Measurements from ENCODE around the gene WFDC6. TPM values are rescaled to one million over a fixed set of nuclear protein-coding genes. Genes with fewer than 3 reads are reported as not detected.

The WFDC6 gene
- polyA plus RNA-seq, 2 of the 4 experiments (the other 2 are of a cell fraction) = not detected

DNA sequence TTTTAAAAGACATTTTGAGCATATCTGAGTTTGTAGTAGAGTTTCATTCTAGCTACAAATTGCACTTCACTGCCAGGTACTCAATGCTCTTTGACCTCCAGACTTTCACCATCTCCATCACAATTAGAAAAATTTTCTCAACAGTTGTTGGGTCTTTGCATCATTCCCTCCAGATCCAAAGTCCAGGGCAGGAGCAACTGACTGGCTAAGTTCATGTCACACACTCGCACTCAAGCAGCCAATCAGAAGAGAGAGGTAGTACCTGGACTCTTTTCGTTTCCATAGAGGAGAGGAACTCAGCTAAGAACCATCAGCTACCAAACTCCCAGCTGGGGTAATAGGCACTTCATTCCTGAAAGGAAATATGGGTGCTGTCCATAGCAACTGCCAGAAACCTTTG is 32.9 kb downstream of the WFDC6 start:
- ATAC-seq (no peak), FAIRE-seq (no peak), DNase-seq (ENCODE audit: low read depth in 1 of 2, low spot score in 1 of 2) (no peak)
- Histone ChIP-seq H3K9me3 (no peaks in the 10 kb centered on the region), H3K4me3 (no peak overlapping the region), H3K4me1 (no peaks in the 10 kb centered on the region), H3K4me2 (no peak overlapping the region), H3K27ac (no peak overlapping the region)
- no peak for TF ChIP-seq MAZ (IDR thresholded peaks at IDR 0.05; ENCODE audit: borderline replicate concordance, low read depth, low read length)
- TF ChIP-seq SMC3 (IDR thresholded peaks at IDR 0.05) = no peak
- TF ChIP-seq, protein P1, sequence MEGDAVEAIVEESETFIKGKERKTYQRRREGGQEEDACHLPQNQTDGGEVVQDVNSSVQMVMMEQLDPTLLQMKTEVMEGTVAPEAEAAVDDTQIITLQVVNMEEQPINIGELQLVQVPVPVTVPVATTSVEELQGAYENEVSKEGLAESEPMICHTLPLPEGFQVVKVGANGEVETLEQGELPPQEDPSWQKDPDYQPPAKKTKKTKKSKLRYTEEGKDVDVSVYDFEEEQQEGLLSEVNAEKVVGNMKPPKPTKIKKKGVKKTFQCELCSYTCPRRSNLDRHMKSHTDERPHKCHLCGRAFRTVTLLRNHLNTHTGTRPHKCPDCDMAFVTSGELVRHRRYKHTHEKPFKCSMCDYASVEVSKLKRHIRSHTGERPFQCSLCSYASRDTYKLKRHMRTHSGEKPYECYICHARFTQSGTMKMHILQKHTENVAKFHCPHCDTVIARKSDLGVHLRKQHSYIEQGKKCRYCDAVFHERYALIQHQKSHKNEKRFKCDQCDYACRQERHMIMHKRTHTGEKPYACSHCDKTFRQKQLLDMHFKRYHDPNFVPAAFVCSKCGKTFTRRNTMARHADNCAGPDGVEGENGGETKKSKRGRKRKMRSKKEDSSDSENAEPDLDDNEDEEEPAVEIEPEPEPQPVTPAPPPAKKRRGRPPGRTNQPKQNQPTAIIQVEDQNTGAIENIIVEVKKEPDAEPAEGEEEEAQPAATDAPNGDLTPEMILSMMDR (IDR thresholded peaks at IDR 0.05) = no peak
- no peak for TF ChIP-seq HDAC2 (IDR thresholded peaks at IDR 0.05)
- no peak for TF ChIP-seq EHF (CRISPR knock-in tag; IDR thresholded peaks at IDR 0.05)
- TF ChIP-seq PHF8 (IDR thresholded peaks at IDR 0.05; ENCODE audit: borderline replicate concordance, low read depth) = no peak
- no peak for TF ChIP-seq TP53 (CRISPR knock-in tag; IDR thresholded peaks at IDR 0.05)
- no peak for TF ChIP-seq NPAS2 (CRISPR knock-in tag; IDR thresholded peaks at IDR 0.05; ENCODE audit: borderline replicate concordance)
- 21% methylated on average over 2 of the region's 2 CpGs for WGBS (ENCODE audit: missing lambda C conversion rate)
- ChIA-PET CTCF (interaction anchor here (1.6 kb wide), 1 partner anchor 11 kb away, joined by 4 read pairs; no protein-coding TSS in a partner anchor), POLR2A (no interaction called here)

DNA sequence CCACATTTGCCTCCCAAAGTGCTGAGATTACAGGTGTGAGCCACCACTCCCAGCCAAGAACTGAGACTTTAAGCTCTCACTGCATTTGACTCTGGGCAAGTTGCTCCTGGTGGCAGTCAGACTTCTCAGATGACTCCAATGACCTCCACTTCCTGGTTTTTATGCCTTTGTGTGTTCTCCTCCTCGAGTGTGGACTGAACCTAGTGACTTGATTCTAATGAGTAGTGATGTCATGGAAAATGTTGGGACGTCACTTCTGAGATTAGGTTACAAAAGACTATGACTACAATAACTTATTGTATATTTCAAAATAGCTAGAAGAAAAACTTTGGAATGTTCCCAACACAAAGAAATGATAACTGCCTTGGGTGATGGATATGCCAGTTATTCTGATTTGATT is 35.9 kb downstream of the WFDC6 start:
- POLR2A ChIA-PET = no interaction called here

More for the DNA sequence above, 35.9 kb downstream of the WFDC6 start:
- TF ChIP-seq EHMT2 (IDR thresholded peaks at IDR 0.05; ENCODE audit: low read depth) (no peak), NPAS2 (CRISPR knock-in tag; IDR thresholded peaks at IDR 0.05; ENCODE audit: borderline replicate concordance) (no peak), EHF (CRISPR knock-in tag; IDR thresholded peaks at IDR 0.05) (no peak), MAZ (IDR thresholded peaks at IDR 0.05; ENCODE audit: borderline replicate concordance, low read depth, low read length) (no peak), CHD2 (IDR thresholded peaks at IDR 0.05; ENCODE audit: low read length, partially characterized antibody) (no peak), NR3C1 (IDR thresholded peaks at IDR 0.05) (no peak), SREBF2 (IDR thresholded peaks at IDR 0.05) (no peak), ESRRA (IDR thresholded peaks at IDR 0.05; ENCODE audit: borderline replicate concordance, low read length) (no peak), ZNF302 (CRISPR knock-in tag; IDR thresholded peaks at IDR 0.05) (no peak), KDM1A (IDR thresholded peaks at IDR 0.05; ENCODE audit: low read depth) (no peak), TFCP2L1 (CRISPR knock-in tag; IDR thresholded peaks at IDR 0.05) (no peak), MYC (IDR thresholded peaks at IDR 0.05; ENCODE audit: borderline replicate concordance, low read length) (no peak), JUNB (IDR thresholded peaks at IDR 0.05) (no peak), SMC3 (IDR thresholded peaks at IDR 0.05) (no peak), CBX2 (IDR thresholded peaks at IDR 0.05; ENCODE audit: borderline replicate concordance, low read depth) (no peak)
- TF ChIP-seq, protein P1 (IDR thresholded peaks at IDR 0.05) = no peak
- TF ChIP-seq, protein P2, sequence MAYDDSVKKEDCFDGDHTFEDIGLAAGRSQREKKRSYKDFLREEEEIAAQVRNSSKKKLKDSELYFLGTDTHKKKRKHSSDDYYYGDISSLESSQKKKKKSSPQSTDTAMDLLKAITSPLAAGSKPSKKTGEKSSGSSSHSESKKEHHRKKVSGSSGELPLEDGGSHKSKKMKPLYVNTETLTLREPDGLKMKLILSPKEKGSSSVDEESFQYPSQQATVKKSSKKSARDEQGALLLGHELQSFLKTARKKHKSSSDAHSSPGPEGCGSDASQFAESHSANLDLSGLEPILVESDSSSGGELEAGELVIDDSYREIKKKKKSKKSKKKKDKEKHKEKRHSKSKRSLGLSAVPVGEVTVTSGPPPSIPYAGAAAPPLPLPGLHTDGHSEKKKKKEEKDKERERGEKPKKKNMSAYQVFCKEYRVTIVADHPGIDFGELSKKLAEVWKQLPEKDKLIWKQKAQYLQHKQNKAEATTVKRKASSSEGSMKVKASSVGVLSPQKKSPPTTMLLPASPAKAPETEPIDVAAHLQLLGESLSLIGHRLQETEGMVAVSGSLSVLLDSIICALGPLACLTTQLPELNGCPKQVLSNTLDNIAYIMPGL (CRISPR knock-in tag; IDR thresholded peaks at IDR 0.05; ENCODE audit: borderline replicate concordance) = no peak
- TF ChIP-seq, protein P3, sequence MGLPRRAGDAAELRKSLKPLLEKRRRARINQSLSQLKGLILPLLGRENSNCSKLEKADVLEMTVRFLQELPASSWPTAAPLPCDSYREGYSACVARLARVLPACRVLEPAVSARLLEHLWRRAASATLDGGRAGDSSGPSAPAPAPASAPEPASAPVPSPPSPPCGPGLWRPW (IDR thresholded peaks at IDR 0.05) = no peak
- no peaks in the 10 kb centered on the region for H3K9me3 ChIP-seq
- H3K27ac ChIP-seq = no peak overlapping the region
- no peak for ATAC-seq
- 16% methylated on average over 2 of the region's 2 CpGs for WGBS (ENCODE audit: missing lambda C conversion rate)
- DNase-seq (ENCODE audit: low read depth in 1 of 2, low spot score in 1 of 2) = no peak
- no peak for FAIRE-seq
- H3K4me1 ChIP-seq = no peaks in the 10 kb centered on the region
- H3K4me3 ChIP-seq = no peak overlapping the region
- CTCF ChIA-PET = interaction anchor here (1.4 kb wide), 1 partner anchor 21 kb away, joined by 3 read pairs; no protein-coding TSS in a partner anchor
- H3K4me2 ChIP-seq = no peak overlapping the region

Measured in A549 (cell line).